ENCODE results near the gene RSPH1. TPM values are rescaled to one million over a fixed set of nuclear protein-coding genes. Genes with fewer than 3 reads are reported as not detected.

Gene RSPH1
- total and polyA plus RNA-seq, 2 of the 8 experiments (the other 6 are each of a cell fraction or from before 2014, with no cell fraction given), result 0.24 TPM; not detected in 1

- TF ChIP-seq CHD7 (IDR thresholded peaks at IDR 0.05; ENCODE audit: insufficient replicate concordance, low read length), result no peak
- TF ChIP-seq ZNF274 (IDR thresholded peaks at IDR 0.05; ENCODE audit: borderline replicate concordance, extremely low read depth, low read length), result no peak
- no peak for TF ChIP-seq KDM1A (IDR thresholded peaks at IDR 0.05; ENCODE audit: borderline replicate concordance, low read length)
- TF ChIP-seq TAF7 (optimal IDR thresholded peaks at IDR 0.05; ENCODE audit: borderline replicate concordance, low read depth, low read length), result no peak
Measured at GRCh38 chr21:42427809-42428419, 68.1 kb downstream of the RSPH1 start (continued).

Measured in H1 (cell line).